ENCODE data around the gene MFSD11. TPM values are rescaled to one million over a fixed set of nuclear protein-coding genes. Genes with fewer than 3 reads are reported as not detected.
A peak's percentile ranks its signal among the peaks of the same experiment; 100 is the strongest.
"Not testable (repeated sequence)": the region's sequence is repeated elsewhere in the genome, so short reads cannot be mapped to it uniquely, and the experiment has no call there.

The MFSD11 gene
- total RNA-seq, 2 donors from 2014 or later: 23.2 to 24.1 TPM

GRCh38 chr17:76702941-76703637 lies 34.8 kb upstream of the MFSD11 start:
- no peak for ATAC-seq

GRCh38 chr17:76704805-76705204 lies 33.1 kb upstream of the MFSD11 start:
- no peaks in the 10 kb centered on the region for H3K36me3 Mint-ChIP-seq
- no peaks in the 10 kb centered on the region for H3K9me3 Mint-ChIP-seq
- DNase-seq (ENCODE audit: low spot score in 2 of 2) (no peak), ATAC-seq (no peak)
- H3K27ac Mint-ChIP-seq: no peak overlapping the region

More at GRCh38 chr17:76702941-76703637, 34.8 kb upstream of the MFSD11 start:
- no peaks in the 10 kb centered on the region for H3K36me3 Mint-ChIP-seq
- no peak for DNase-seq (ENCODE audit: low spot score in 2 of 2)
- H3K27ac Mint-ChIP-seq: no peak overlapping the region
- no peaks in the 10 kb centered on the region for H3K9me3 Mint-ChIP-seq

GRCh38 chr17:76706817-76707216 lies 31.1 kb upstream of the MFSD11 start:
- ATAC-seq (no peak), DNase-seq (ENCODE audit: low spot score in 2 of 2) (no peak)
- Mint-ChIP-seq H3K27ac (no peak overlapping the region), H3K9me3 (no peaks in the 10 kb centered on the region), H3K36me3 (no peaks in the 10 kb centered on the region)

- Mint-ChIP-seq H3K9me3 (no peaks in the 10 kb centered on the region), H3K36me3 (no peaks in the 10 kb centered on the region), H3K27ac (no peak overlapping the region)
- ATAC-seq: no peak
- no peak for DNase-seq (ENCODE audit: low spot score in 2 of 2)
These were observed 29.7 kb upstream of the MFSD11 start for GRCh38 chr17:76707985-76708807.

GRCh38 chr17:76709077-76709950 lies 28.6 kb upstream of the MFSD11 start:
- DNase-seq (ENCODE audit: low spot score in 2 of 2) (no peak), ATAC-seq (no peak)
- peaks cover 0 to 3% of the 10 kb centered on the region in 2 donors for H3K36me3 Mint-ChIP-seq
- no peak overlapping the region for H3K27ac Mint-ChIP-seq
- no peaks in the 10 kb centered on the region for H3K9me3 Mint-ChIP-seq

- DNase-seq (ENCODE audit: low spot score in 2 of 2); H3K36me3 Mint-ChIP-seq; H3K27ac Mint-ChIP-seq; H3K9me3 Mint-ChIP-seq: not testable (repeated sequence)
- peak; percentile 31 to 41 for ATAC-seq
These were observed 27.7 kb upstream of the MFSD11 start for GRCh38 chr17:76709951-76710862.

- peak; percentile 78 to 86 for ATAC-seq
- Mint-ChIP-seq H3K27ac (no peak within 1 kb of the TSS), H3K9me3 (no peaks in the 10 kb centered on the region), H3K36me3 (peaks cover 2 to 5% of the 10 kb centered on the region in 2 donors)
- peak in 1 of 2 donors; percentile 65 for DNase-seq (ENCODE audit: low spot score in 2 of 2)
These were observed 26.9 kb upstream of the MFSD11 start, which contains the start of gene MXRA7 for GRCh38 chr17:76710863-76711611. TSS of gene MXRA7 (minus strand) at chr17:76710965. CDS start at chr17:76710946, 19 bp downstream.

- not testable (repeated sequence) for ATAC-seq; H3K9me3 Mint-ChIP-seq; DNase-seq (ENCODE audit: low spot score in 2 of 2)
- Mint-ChIP-seq H3K27ac (peak overlapping the region in 1 of 2 donors; percentile 48), H3K36me3 (peaks cover 8 to 11% of the 10 kb centered on the region in 2 donors)
These were observed 25.6 kb upstream of the MFSD11 start for GRCh38 chr17:76712321-76712720.

- peaks cover 11% of the 10 kb centered on the region in 2 donors for H3K36me3 Mint-ChIP-seq
- H3K9me3 Mint-ChIP-seq: no peaks in the 10 kb centered on the region
- DNase-seq (ENCODE audit: low spot score in 2 of 2) (no peak), ATAC-seq (no peak)
- no peak overlapping the region for H3K27ac Mint-ChIP-seq
These were observed 24.2 kb upstream of the MFSD11 start for GRCh38 chr17:76713765-76714164.

GRCh38 chr17:76714336-76714735 lies 23.6 kb upstream of the MFSD11 start:
- peak overlapping the region in 1 of 2 donors; percentile 11 for H3K27ac Mint-ChIP-seq
- H3K9me3 Mint-ChIP-seq: no peaks in the 10 kb centered on the region
- no peak for DNase-seq (ENCODE audit: low spot score in 2 of 2)
- no peak for ATAC-seq
- peaks cover 11 to 14% of the 10 kb centered on the region in 2 donors for H3K36me3 Mint-ChIP-seq

GRCh38 chr17:76714822-76715495 lies 23.0 kb upstream of the MFSD11 start:
- no peaks in the 10 kb centered on the region for H3K9me3 Mint-ChIP-seq
- peaks cover 11 to 14% of the 10 kb centered on the region in 2 donors for H3K36me3 Mint-ChIP-seq
- peak in 1 of 2 donors; percentile 88 for DNase-seq (ENCODE audit: low spot score in 2 of 2)
- ATAC-seq: no peak
- peak overlapping the region; percentile 11 to 86 for H3K27ac Mint-ChIP-seq

- H3K27ac Mint-ChIP-seq: peak overlapping the region in 1 of 2 donors; percentile 86
These were observed 22.5 kb upstream of the MFSD11 start for GRCh38 chr17:76715496-76715830.

GRCh38 chr17:76716146-76716838 lies 21.6 kb upstream of the MFSD11 start:
- DNase-seq (ENCODE audit: low spot score in 2 of 2) (peak in 1 of 2 donors; percentile 74), ATAC-seq (peak; percentile 91 to 94)
- H3K9me3 Mint-ChIP-seq: no peaks in the 10 kb centered on the region
- peaks cover 20 to 21% of the 10 kb centered on the region in 2 donors for H3K36me3 Mint-ChIP-seq
- peak overlapping the region; percentile 84 to 86 for H3K27ac Mint-ChIP-seq

More at GRCh38 chr17:76715496-76715830, 22.5 kb upstream of the MFSD11 start:
- DNase-seq (ENCODE audit: low spot score in 2 of 2) (no peak), ATAC-seq (no peak)
- Mint-ChIP-seq H3K9me3 (no peaks in the 10 kb centered on the region), H3K36me3 (peaks cover 12 to 15% of the 10 kb centered on the region in 2 donors)

- Mint-ChIP-seq H3K36me3 (peaks cover 26 to 27% of the 10 kb centered on the region in 2 donors), H3K9me3 (no peaks in the 10 kb centered on the region), H3K27ac (peak overlapping the region; percentile 84 to 86)
- ATAC-seq: no peak
- no peak for DNase-seq (ENCODE audit: low spot score in 2 of 2)
These were observed 21.1 kb upstream of the MFSD11 start for GRCh38 chr17:76716839-76717215.
